ENCODE data around the gene FAH.

Gene FAH

GRCh38 chr15:80171787-80172186 lies 19.0 kb downstream of the FAH start:
- no peak overlapping the region for H3K4me3 ChIP-seq (ENCODE audit: low read depth, low read length)
- TF ChIP-seq, protein P1, sequence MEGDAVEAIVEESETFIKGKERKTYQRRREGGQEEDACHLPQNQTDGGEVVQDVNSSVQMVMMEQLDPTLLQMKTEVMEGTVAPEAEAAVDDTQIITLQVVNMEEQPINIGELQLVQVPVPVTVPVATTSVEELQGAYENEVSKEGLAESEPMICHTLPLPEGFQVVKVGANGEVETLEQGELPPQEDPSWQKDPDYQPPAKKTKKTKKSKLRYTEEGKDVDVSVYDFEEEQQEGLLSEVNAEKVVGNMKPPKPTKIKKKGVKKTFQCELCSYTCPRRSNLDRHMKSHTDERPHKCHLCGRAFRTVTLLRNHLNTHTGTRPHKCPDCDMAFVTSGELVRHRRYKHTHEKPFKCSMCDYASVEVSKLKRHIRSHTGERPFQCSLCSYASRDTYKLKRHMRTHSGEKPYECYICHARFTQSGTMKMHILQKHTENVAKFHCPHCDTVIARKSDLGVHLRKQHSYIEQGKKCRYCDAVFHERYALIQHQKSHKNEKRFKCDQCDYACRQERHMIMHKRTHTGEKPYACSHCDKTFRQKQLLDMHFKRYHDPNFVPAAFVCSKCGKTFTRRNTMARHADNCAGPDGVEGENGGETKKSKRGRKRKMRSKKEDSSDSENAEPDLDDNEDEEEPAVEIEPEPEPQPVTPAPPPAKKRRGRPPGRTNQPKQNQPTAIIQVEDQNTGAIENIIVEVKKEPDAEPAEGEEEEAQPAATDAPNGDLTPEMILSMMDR (IDR thresholded peaks at IDR 0.05; ENCODE audit: low read depth, low read length): no peak

DNA sequence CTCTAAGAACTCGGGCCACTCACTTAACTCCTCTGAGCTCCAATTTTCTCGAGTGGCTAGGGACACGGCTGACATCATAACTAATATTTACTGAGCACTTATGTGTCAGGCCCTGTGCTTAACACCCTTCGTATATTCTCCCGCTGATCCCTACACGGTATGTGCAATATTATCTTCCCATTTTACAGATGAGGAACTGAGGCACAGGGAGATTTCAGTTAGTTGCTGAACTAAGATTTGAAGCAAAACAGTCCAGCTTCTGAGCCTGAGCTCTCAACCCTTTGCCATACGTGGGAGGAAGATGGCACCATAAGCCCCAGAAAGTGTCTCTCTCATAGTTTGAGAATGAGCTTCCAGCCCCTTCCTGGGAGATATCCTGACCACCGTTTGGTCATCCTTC lies 19.6 kb downstream of the FAH start:
- TF ChIP-seq, protein P1 (IDR thresholded peaks at IDR 0.05; ENCODE audit: low read depth, low read length): no peak
- no peak overlapping the region for H3K4me3 ChIP-seq (ENCODE audit: low read depth, low read length)

- no peak overlapping the region for H3K4me3 ChIP-seq (ENCODE audit: low read depth, low read length)
- TF ChIP-seq, protein P1 (IDR thresholded peaks at IDR 0.05; ENCODE audit: low read depth, low read length): peak; percentile 74
Measured at GRCh38 chr15:80173022-80173759, 20.4 kb downstream of the FAH start.

DNA sequence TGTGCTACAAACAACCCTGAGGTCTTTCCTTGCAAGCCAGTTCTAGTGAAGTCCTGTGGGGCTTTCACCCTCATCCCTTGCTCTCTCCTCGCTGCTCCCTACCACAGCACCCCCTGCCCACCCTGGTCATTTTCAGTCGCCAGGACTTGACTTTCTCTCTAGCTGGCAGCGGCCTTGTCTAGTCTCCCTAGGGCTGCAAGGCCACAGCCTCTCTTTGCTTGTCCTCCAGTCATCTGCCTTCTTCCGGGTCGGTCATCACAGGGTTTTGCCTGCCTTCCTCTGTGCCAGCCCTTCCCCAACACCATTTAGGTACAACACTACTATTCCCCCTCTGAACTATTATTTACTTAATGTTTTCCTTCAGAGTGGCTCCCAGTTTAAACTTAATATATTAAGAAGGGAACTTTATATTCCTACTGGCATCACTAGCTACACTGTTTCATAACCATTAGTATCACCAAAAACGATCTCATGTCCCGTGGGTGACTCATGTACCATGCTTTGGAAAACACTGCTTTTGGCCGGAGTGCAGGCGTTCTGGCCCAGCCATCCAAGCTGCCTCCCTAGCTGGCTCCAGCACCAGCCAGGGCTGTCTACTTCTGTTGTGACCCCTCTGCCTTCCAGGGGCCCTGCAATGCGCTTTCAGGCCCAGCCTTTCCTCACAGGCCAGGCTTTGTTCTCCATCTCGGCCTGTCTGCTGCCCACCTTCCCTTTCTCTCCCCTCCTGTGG lies 21.4 kb downstream of the FAH start:
- TF ChIP-seq, protein P1 (IDR thresholded peaks at IDR 0.05; ENCODE audit: low read depth, low read length): no peak
- H3K4me3 ChIP-seq (ENCODE audit: low read depth, low read length): no peak overlapping the region

- no peak overlapping the region for H3K4me3 ChIP-seq (ENCODE audit: low read depth, low read length)
- TF ChIP-seq, protein P1 (IDR thresholded peaks at IDR 0.05; ENCODE audit: low read depth, low read length): no peak
Measured at GRCh38 chr15:80175436-80175835, 22.6 kb downstream of the FAH start.

GRCh38 chr15:80176443-80176842 lies 23.6 kb downstream of the FAH start:
- TF ChIP-seq, protein P1 (IDR thresholded peaks at IDR 0.05; ENCODE audit: low read depth, low read length): no peak
- H3K4me3 ChIP-seq (ENCODE audit: low read depth, low read length): no peak overlapping the region

- TF ChIP-seq, protein P1 (IDR thresholded peaks at IDR 0.05; ENCODE audit: low read depth, low read length): no peak
- no peak overlapping the region for H3K4me3 ChIP-seq (ENCODE audit: low read depth, low read length)
Measured at GRCh38 chr15:80177156-80177555, 24.4 kb downstream of the FAH start.
